ENCODE measurements around the gene PLCE1. TPM values are rescaled to one million over a fixed set of nuclear protein-coding genes. Genes with fewer than 3 reads are reported as not detected.

PLCE1 gene
- total and polyA plus RNA-seq, 2 of the 13 experiments (the other 11 are each of a cell fraction or from before 2014, with no cell fraction given) = 0.04 TPM; not detected in 1

GRCh38 chr10:93973748-93974445 lies 19.8 kb upstream of the PLCE1 start:
- 18% methylated on average over 2 of the region's 2 CpGs for WGBS (ENCODE audit: low lambda C conversion rate)

More at GRCh38 chr10:93973748-93974445, 19.8 kb upstream of the PLCE1 start:
- Histone ChIP-seq H4K20me1 (ENCODE audit: insufficient read depth, low read length) (no peaks in the 10 kb centered on the region), H3K36me3 (replicated peaks in 1 of 2; ENCODE audit: control insufficient read depth in 1 of 2, insufficient read depth in 2 of 2, low read length in 2 of 2) (no peaks in the 10 kb centered on the region), H3K27ac (ENCODE audit: extremely low read length, insufficient read depth, low read length) (no peak overlapping the region), H3K9ac (ENCODE audit: insufficient read depth, low read depth, low read length) (no peak overlapping the region), H3K27me3 (ENCODE audit: control insufficient read depth in 1 of 2, insufficient read depth in 2 of 2, low read length in 2 of 2) (no peaks in the 10 kb centered on the region; a peak in 1 of 5 replicates), H3K4me3 (replicated peaks in 1 of 3; ENCODE audit: insufficient read depth in 1 of 3, low read depth in 2 of 3, low read length in 3 of 3) (no peak overlapping the region), H3K79me2 (ENCODE audit: insufficient read depth, low read length) (no peaks in the 10 kb centered on the region), H3K4me2 (ENCODE audit: low read depth, low read length) (no peak overlapping the region), H3K9me3 (ENCODE audit: low read length) (no peaks in the 10 kb centered on the region), H2AFZ (ENCODE audit: low read length) (no peak overlapping the region), H3K4me1 (ENCODE audit: insufficient read depth, low read length) (no peaks in the 10 kb centered on the region)
- in situ Hi-C loops (cut with HindIII; ENCODE audit: extremely low pct_ligation_motif_present, low pct_unique_long_range_greater_than_20kb) = no loop called here
- POLR2A ChIA-PET = no interaction called here
- BruUV-seq (replicated peaks) = no TSS peak
- no peak for ATAC-seq
- no peak for TF ChIP-seq NFRKB (IDR thresholded peaks at IDR 0.05)
- TF ChIP-seq ZNF446 (CRISPR knock-in tag; IDR thresholded peaks at IDR 0.05) = no peak
- TF ChIP-seq ZSCAN31 (CRISPR knock-in tag; IDR thresholded peaks at IDR 0.05; ENCODE audit: low read depth) = no peak
- no peak for TF ChIP-seq CCDC6 (CRISPR knock-in tag; IDR thresholded peaks at IDR 0.05)
- TF ChIP-seq ZNF776 (CRISPR knock-in tag; IDR thresholded peaks at IDR 0.05) = no peak
- TF ChIP-seq SP5 (CRISPR knock-in tag; IDR thresholded peaks at IDR 0.05; ENCODE audit: borderline replicate concordance, low read depth) = no peak
- no peak for TF ChIP-seq RNF2 (conservative IDR thresholded peaks at IDR 0.05; ENCODE audit: low read depth)
- no peak for TF ChIP-seq HNF1B (CRISPR knock-in tag; IDR thresholded peaks at IDR 0.05)
- TF ChIP-seq KAT8 (CRISPR knock-in tag; IDR thresholded peaks at IDR 0.05) = no peak
- no peak for TF ChIP-seq ZNF367 (CRISPR knock-in tag; IDR thresholded peaks at IDR 0.05; ENCODE audit: borderline replicate concordance)
- TF ChIP-seq ARID2 (CRISPR knock-in tag; IDR thresholded peaks at IDR 0.05; ENCODE audit: borderline replicate concordance) = no peak
- TF ChIP-seq ZNF770 (CRISPR knock-in tag; IDR thresholded peaks at IDR 0.05) = no peak
- TF ChIP-seq TFE3 (CRISPR knock-in tag; IDR thresholded peaks at IDR 0.05) = no peak
- no peak for TF ChIP-seq SIX4 (CRISPR knock-in tag; IDR thresholded peaks at IDR 0.05)
- no peak for TF ChIP-seq MXD3 (CRISPR knock-in tag; IDR thresholded peaks at IDR 0.05)
- no peak for TF ChIP-seq PPARG (CRISPR knock-in tag; conservative IDR thresholded peaks at IDR 0.05)
- no peak for TF ChIP-seq TIGD3 (CRISPR knock-in tag; IDR thresholded peaks at IDR 0.05; ENCODE audit: borderline replicate concordance)
- no peak for DNase-seq (ENCODE audit: low spot score)
- intact Hi-C loops (cut with micrococcal nuclease; ENCODE audit: unreplicated experiment) = no loop called here
- FAIRE-seq = no peak
- CTCF ChIA-PET (ENCODE audit: low intra/inter-chr PET ratio, low total read pairs) = no interaction called here
